Muscle of leg (tissue), 11 donors: ENCODE measurements around the gene PARP12. TPM values are rescaled to one million over a fixed set of nuclear protein-coding genes. Genes with fewer than 3 reads are reported as not detected.

Source experiments
- DNase-seq: peaks from one replicate; pipeline ENCODE4 v3.0.0; 2013
- H3K27ac ChIP-seq: one replicate; pipeline ENCODE4 v1.5.1; 2013; ENCODE audit warnings: mild to moderate bottlenecking, low read length, control low read depth
- H3K27me3 ChIP-seq: one replicate; pipeline ENCODE4 v1.6.1; 2013; ENCODE audit warnings: low read length; ENCODE audit not compliant: control insufficient read depth, insufficient read depth
- H3K36me3 ChIP-seq: one replicate; pipeline ENCODE4 v1.6.1; 2013; ENCODE audit warnings: low read length; ENCODE audit not compliant: control insufficient read depth, insufficient read depth
- H3K4me1 ChIP-seq: one replicate; pipeline ENCODE4 v1.6.1; 2013; ENCODE audit warnings: low read length; ENCODE audit not compliant: control insufficient read depth, insufficient read depth
- H3K4me3 ChIP-seq: one replicate; pipeline ENCODE4 v1.5.1; 2013; ENCODE audit warnings: low read length, control low read depth
- H3K9me3 ChIP-seq: replicated peaks from 2 replicates; pipeline ENCODE4 v1.6.1; 2013; ENCODE audit warnings: low read depth, low read length; ENCODE audit not compliant: control insufficient read depth
- WGBS: methylation state at CpG from one replicate; pipeline ENCODE4 v1.1.5; 2013; ENCODE audit warnings: missing lambda C conversion rate; ENCODE audit not compliant: insufficient coverage; 5-methylcytosine and 5-hydroxymethylcytosine counted together
- polyA plus RNA-seq, 8 donors: library from polyadenylated mRNA; unstranded; fragments of 120-200 nt; gene quantifications; one replicate each; pipeline versions ENCODE4 v1.2.1 to v1.2.3, GENCODE V29; 2013; ENCODE audit warnings: inconsistent platforms in 1 of 8, low replicate concordance in 1 of 8; ENCODE audit not compliant: insufficient read length in 8 of 8, insufficient read depth in 1 of 8
- total RNA-seq: library from RNA; stranded (reverse); fragments of 120-200 nt; gene quantifications from one replicate; pipeline ENCODE4 v1.2.4, GENCODE V29; 2013

PARP12 gene
- total and polyA plus RNA-seq, 9 donors = 5.9 to 15.4 (median 8.8) TPM

DNA sequence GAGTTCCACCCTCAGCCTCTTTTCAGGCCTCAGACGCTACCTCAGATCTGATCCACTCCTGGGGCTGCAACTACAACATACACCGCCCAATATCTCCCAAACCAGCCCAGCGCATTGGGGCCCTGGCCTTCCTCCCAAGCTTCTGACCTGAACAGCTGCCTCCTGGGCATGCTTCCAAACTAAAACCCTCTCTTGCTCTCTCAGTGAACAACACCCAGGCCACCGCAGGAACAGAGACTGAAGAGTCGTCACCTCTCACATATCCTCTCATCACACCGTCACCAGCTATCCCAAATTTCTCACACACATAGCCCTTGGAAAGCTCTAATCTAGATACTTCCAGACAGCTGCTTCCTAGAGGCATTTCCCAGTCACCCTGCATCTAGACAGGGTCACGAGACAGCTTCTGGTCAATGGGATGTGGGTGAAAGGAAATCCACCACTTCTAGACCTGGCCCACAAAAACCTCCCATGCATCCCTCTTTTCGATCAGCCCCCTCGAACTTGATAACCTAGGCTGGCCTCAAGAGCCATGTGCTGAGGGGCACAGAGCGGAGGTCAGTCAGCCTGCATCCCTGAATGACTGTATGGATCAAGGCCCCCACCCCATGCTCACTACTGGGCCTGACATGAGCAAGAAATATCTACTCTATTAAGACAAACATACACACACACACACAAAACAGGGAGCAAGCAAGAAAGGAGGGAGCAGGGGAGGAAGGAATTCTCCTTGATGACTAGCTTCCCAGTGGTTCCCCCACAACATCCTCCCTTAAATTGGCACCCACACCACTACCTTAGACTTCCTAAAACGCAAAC, 1.8 kb downstream of the PARP12 start:
- DNase-seq = peak; percentile 82
- Histone ChIP-seq H3K27me3 (no peaks in the 10 kb centered on the region), H3K4me1 (peaks cover 36% of the 10 kb centered on the region), H3K4me3 (peak overlapping the region; percentile 88), H3K36me3 (peaks cover 14% of the 10 kb centered on the region), H3K9me3 (peaks cover 2% of the 10 kb centered on the region), H3K27ac (peak overlapping the region; percentile 93)
- WGBS = 66% methylated on average over 10 of the region's 11 CpGs

- Histone ChIP-seq H3K9me3 (no peaks in the 10 kb centered on the region), H3K27ac (peak overlapping the region; percentile 93), H3K27me3 (no peaks in the 10 kb centered on the region), H3K4me1 (peaks cover 36% of the 10 kb centered on the region), H3K4me3 (no peak overlapping the region), H3K36me3 (peaks cover 14% of the 10 kb centered on the region)
- DNase-seq = no peak
- 90% methylated on average over 1 of the region's 3 CpGs for WGBS
Observed at GRCh38 chr7:140060243-140060630, 2.5 kb downstream of the PARP12 start.

- Histone ChIP-seq H3K27ac (no peak overlapping the region), H3K4me1 (peaks cover 36% of the 10 kb centered on the region), H3K9me3 (no peaks in the 10 kb centered on the region), H3K36me3 (peaks cover 19% of the 10 kb centered on the region), H3K27me3 (no peaks in the 10 kb centered on the region), H3K4me3 (no peak overlapping the region)
- 81% methylated on average over 6 of the region's 12 CpGs for WGBS
- no peak for DNase-seq
Observed at GRCh38 chr7:140059273-140060242, 3.2 kb downstream of the PARP12 start.

GRCh38 chr7:140058517-140058916, 4.2 kb downstream of the PARP12 start:
- 93% methylated on average over 4 of the region's 7 CpGs for WGBS
- Histone ChIP-seq H3K27me3 (no peaks in the 10 kb centered on the region), H3K4me3 (no peak overlapping the region), H3K27ac (no peak overlapping the region), H3K36me3 (peaks cover 24% of the 10 kb centered on the region), H3K4me1 (peaks cover 36% of the 10 kb centered on the region), H3K9me3 (no peaks in the 10 kb centered on the region)
- DNase-seq = no peak

- no peaks in the 10 kb centered on the region for H3K9me3 ChIP-seq
- no peak overlapping the region for H3K27ac ChIP-seq
- DNase-seq = no peak
- H3K4me3 ChIP-seq = no peak overlapping the region
- peaks cover 32% of the 10 kb centered on the region for H3K4me1 ChIP-seq
- H3K36me3 ChIP-seq = peaks cover 24% of the 10 kb centered on the region
- no peaks in the 10 kb centered on the region for H3K27me3 ChIP-seq
- 88% methylated on average over 1 of the region's 3 CpGs for WGBS
Observed at GRCh38 chr7:140057143-140057535, 5.6 kb downstream of the PARP12 start.

DNA sequence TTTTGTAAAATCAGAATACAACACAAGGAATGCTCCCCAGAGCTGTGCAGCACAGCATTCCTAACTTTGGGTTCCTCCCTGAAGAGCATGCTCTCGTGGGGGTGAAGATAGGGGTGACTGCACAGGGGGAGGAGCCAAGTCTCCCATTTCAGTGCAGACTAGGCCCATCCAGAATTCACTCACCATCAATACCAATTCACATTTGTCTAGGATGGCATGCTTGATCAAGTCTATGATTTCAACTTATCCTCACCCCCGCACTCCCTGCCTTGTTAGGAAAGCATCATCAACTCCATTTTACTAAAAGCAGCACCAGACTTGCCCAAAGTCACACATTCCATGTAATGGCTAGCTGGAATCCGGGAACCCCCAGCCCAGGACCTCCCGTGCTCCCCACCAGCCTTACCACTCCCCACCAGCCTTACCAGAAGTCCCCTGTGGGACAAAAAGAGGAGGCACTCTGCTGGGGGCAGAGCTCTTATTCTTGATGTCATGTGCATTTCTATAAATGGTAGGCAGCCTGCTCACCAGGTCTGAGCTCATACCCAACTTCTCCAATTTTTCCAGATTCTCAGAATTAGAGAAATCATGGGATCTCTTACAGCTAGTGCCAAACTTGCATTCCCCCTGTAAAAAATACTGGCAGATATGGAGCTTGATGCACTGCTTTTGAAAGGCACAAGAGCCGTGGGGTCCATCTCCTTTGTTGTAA, 6.2 kb downstream of the PARP12 start:
- H3K36me3 ChIP-seq = peaks cover 28% of the 10 kb centered on the region
- H3K4me1 ChIP-seq = peaks cover 26% of the 10 kb centered on the region
- H3K27ac ChIP-seq = no peak overlapping the region
- no peaks in the 10 kb centered on the region for H3K9me3 ChIP-seq
- WGBS = 100% methylated on average over 1 of the region's 5 CpGs
- H3K4me3 ChIP-seq = no peak overlapping the region
- no peaks in the 10 kb centered on the region for H3K27me3 ChIP-seq
- DNase-seq = no peak

GRCh38 chr7:140055833-140056232, 6.9 kb downstream of the PARP12 start:
- no peak for DNase-seq
- Histone ChIP-seq H3K27ac (no peak overlapping the region), H3K27me3 (no peaks in the 10 kb centered on the region), H3K4me1 (peaks cover 19% of the 10 kb centered on the region), H3K9me3 (no peaks in the 10 kb centered on the region), H3K4me3 (no peak overlapping the region), H3K36me3 (peaks cover 29% of the 10 kb centered on the region)
- 100% methylated on average over 1 of the region's 2 CpGs for WGBS

DNA sequence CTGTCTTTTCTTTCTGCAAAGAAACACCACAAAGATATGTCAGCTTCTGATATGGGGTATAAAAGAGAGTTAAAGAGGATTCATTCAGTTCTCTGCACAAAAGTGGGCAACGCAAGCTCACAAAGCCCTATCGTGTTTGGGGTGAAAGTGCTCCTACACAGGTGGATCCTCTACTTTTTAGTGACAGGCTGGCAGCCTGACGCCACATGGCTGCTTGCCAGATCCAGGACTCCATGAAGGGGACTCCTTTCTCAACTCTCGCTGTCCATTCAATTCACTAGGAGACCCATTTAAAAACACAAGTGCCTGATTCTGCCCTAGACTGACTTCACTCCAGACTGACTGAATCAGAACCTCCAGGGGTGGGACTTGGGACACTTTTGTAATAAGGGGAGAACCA, 8.0 kb downstream of the PARP12 start:
- DNase-seq = no peak
- Histone ChIP-seq H3K4me3 (no peak overlapping the region), H3K27me3 (no peaks in the 10 kb centered on the region), H3K27ac (no peak overlapping the region), H3K36me3 (peaks cover 33% of the 10 kb centered on the region), H3K9me3 (no peaks in the 10 kb centered on the region), H3K4me1 (peaks cover 9% of the 10 kb centered on the region)
- WGBS = 72% methylated on average over 4 of the region's 4 CpGs

DNA sequence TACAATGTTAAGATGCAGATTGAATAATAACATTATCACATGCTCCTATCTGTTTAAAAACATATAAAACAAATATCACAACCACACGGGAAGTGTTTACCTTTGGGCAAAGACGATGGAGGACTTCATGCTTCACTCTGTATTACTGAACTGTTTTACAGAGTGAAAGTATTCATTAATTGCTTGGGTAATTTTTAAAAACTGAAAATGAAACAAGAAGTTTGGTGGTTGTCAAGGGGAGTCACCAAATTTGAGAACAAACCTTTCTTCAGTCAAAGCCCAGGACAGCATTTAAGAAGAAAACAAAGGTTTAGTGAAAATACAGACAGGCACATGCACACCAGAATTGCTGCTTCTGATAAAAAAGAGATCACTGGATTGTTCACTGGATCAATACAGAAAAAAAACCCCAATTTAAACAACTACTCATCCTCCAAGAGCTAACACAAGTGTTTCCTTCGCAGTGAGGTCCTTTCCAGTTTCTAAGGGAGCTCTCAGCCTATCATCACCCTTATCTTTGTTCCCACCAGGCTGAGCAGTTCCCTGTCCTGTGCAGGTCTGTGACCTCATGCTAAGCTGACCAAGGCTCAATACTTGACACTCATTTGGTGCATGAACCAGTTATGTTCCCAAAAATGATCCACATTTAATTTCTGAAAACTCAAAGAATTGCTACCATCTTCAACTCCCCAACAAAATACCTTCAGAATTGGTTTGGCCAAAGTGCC, 8.8 kb downstream of the PARP12 start:
- Histone ChIP-seq H3K4me1 (peaks cover 1% of the 10 kb centered on the region), H3K9me3 (no peaks in the 10 kb centered on the region), H3K4me3 (no peak overlapping the region), H3K36me3 (peaks cover 34% of the 10 kb centered on the region), H3K27ac (no peak overlapping the region), H3K27me3 (no peaks in the 10 kb centered on the region)
- no peak for DNase-seq
- WGBS = 100% methylated on average over 1 of the region's 3 CpGs
